ENCODE data around the gene MRPL40.

The MRPL40 gene

DNA sequence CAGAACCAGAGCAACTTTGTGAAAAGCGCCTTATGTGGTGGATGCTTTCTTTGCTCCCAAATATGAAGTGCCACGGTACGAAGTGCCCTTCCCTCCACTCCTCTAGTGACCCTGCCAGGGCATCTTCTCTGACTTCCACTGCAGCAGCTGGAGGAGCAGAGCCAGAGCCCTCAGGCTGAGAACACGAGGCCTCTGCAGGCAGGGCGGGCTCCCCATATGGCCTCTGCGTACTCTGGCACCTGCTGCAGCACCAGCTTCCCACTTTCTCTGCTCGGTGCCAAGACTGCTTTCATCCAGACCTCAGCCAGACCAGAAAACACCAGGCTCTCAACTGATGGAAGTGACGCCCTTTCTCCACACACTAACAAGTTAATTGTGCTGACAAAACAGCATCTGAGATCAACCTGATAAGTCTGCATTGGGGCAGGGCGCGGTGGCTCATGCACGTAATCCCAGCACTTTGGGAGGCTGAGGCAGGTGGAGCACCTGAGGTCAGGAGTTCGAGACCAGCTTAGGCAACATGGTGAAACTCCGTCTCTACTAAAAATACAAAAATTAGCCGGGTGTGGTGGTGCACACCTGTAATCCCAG lies 33.9 kb downstream of the MRPL40 start:
- TF ChIP-seq, protein P1, sequence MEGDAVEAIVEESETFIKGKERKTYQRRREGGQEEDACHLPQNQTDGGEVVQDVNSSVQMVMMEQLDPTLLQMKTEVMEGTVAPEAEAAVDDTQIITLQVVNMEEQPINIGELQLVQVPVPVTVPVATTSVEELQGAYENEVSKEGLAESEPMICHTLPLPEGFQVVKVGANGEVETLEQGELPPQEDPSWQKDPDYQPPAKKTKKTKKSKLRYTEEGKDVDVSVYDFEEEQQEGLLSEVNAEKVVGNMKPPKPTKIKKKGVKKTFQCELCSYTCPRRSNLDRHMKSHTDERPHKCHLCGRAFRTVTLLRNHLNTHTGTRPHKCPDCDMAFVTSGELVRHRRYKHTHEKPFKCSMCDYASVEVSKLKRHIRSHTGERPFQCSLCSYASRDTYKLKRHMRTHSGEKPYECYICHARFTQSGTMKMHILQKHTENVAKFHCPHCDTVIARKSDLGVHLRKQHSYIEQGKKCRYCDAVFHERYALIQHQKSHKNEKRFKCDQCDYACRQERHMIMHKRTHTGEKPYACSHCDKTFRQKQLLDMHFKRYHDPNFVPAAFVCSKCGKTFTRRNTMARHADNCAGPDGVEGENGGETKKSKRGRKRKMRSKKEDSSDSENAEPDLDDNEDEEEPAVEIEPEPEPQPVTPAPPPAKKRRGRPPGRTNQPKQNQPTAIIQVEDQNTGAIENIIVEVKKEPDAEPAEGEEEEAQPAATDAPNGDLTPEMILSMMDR (IDR thresholded peaks at IDR 0.05; ENCODE audit: low read depth, low read length): no peak
- in situ Hi-C loops (cut with HindIII; ENCODE audit: low sequenced_read_pairs): no loop called here
- H3K4me3 ChIP-seq (ENCODE audit: low read depth, low read length): no peak overlapping the region
- no peak for DNase-seq (ENCODE audit: low read depth, low spot score)

DNA sequence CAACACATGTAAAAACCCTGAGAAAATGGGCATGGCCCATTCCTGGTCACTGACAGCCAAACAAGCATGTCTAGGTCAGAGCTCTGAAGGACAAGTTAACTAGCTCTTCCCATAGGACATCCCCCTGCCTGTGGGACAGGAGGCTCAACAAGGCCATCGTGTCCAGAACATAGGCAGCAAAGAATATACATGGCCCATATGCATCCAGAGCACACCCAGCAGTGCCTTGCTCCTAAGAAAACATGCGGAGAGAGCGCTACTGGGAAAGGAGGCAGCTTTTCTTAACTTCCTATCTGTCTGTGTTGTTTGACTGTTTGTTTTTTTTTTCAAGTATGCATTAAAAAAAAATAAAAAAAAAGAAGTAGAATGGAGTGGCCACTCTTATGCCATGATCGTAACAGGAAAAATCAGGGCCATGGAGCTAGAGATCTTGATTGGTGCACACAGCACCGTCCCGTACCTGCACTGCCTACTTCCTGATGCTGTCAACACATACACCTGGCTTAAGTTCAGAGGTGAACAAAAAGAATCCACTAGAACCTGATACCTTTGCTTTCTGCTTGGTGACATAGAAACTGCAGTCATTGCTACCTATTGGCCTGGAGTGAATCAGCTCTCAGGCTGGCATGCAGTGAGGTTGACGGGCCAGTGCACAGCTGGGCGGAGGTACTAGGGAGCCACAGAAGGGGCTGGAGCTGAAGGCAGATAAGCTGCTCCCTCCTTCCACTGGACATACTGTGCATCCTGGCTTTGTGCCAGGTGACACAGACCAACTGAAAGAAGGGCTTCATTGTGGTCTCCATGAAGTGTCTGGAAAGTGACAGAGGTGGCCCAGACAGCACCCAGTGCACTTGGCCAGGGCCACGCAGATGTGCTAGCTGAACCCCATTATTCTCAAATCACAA lies 34.8 kb downstream of the MRPL40 start:
- no peak overlapping the region for H3K4me3 ChIP-seq (ENCODE audit: low read depth, low read length)
- TF ChIP-seq, protein P1 (IDR thresholded peaks at IDR 0.05; ENCODE audit: low read depth, low read length): no peak
- in situ Hi-C loops (cut with HindIII; ENCODE audit: low sequenced_read_pairs): no loop called here
- DNase-seq (ENCODE audit: low read depth, low spot score): no peak

DNA sequence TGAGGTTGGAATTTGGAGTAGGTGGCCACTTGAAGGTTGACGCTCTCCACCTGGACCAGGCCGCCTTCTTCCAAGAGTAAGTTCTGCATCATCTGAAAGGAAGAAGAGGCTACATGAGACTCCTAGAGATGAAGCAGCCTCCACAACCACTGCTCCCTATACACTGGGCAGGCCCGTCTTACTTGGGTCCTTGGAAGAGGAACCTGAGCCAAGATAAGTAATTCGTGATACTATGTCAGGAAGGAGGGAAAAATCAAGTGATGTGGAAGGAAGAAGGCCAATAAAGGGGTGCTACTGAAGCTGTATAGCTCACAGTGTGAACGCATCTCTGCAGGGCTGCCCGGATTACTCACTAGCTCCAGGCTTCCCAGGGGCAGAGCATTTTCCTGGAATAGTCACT lies 35.6 kb downstream of the MRPL40 start:
- no peak for DNase-seq (ENCODE audit: low read depth, low spot score)
- H3K4me3 ChIP-seq (ENCODE audit: low read depth, low read length): no peak overlapping the region
- in situ Hi-C loops (cut with HindIII; ENCODE audit: low sequenced_read_pairs): no loop called here
- TF ChIP-seq, protein P1 (IDR thresholded peaks at IDR 0.05; ENCODE audit: low read depth, low read length): no peak

DNA sequence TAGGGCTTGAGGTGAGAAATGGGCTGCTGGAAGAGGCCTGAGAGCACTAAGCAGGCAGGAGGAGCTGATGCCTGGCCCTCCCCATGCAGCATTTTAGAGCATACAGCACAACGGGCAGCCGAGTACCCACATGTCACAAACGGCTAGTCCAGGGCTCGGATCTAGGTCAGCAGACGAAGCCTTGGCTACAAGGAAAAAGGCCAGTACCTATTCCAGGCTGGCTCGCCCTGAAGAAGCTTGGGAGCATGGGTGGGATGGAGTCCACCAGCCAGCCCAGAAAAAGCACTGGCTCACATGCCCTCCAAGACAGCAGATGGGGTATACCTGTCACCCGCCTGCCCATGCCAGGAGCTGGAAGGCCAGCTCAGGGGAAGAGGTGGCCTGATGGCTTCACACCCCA lies 37.1 kb downstream of the MRPL40 start:
- no peak overlapping the region for H3K4me3 ChIP-seq (ENCODE audit: low read depth, low read length)
- DNase-seq (ENCODE audit: low read depth, low spot score): no peak
- in situ Hi-C loops (cut with HindIII; ENCODE audit: low sequenced_read_pairs): no loop called here
- TF ChIP-seq, protein P1 (IDR thresholded peaks at IDR 0.05; ENCODE audit: low read depth, low read length): no peak

DNA sequence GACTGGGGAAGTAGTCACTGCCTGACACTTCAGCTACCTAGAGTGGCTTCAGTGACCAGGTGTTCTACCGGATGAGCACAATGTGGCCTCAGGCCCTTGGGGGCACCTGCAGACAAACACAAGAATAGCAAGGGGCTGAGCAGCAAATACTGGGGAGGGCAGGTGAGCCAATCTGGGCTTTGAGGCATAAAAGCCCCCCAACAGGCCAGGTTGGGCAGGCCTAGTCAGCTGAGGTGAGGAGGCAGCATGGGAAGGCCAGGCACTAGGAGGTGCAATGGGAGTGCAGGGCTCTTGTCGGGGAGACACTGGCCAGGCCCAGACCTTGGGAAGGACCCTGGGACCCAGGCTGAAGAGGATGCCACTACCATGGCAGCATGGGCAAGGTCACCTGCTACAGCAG lies 37.7 kb downstream of the MRPL40 start:
- H3K4me3 ChIP-seq (ENCODE audit: low read depth, low read length): no peak overlapping the region
- in situ Hi-C loops (cut with HindIII; ENCODE audit: low sequenced_read_pairs): no loop called here
- TF ChIP-seq, protein P1 (IDR thresholded peaks at IDR 0.05; ENCODE audit: low read depth, low read length): no peak
- no peak for DNase-seq (ENCODE audit: low read depth, low spot score)

DNA sequence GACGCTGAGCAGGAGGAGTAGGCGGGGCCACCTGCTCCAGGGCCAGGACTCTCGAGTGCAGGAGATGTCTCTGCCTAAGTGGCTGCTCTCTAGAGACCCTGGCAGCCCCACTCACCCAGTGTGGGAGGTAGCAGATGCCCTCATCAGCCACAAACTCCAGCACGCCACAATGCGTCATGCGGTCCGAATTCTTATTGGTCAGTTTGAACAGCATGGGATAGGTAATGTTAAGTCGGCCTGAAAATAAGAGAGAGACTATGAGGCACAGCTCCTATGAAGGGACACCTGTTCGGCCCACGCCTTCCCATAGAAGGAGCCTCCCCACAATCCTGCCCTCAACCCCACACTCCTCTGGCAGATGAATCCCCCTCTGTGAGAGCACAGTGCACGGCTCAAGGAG lies 39.2 kb downstream of the MRPL40 start:
- DNase-seq (ENCODE audit: low read depth, low spot score): no peak
- in situ Hi-C loops (cut with HindIII; ENCODE audit: low sequenced_read_pairs): no loop called here
- H3K4me3 ChIP-seq (ENCODE audit: low read depth, low read length): no peak overlapping the region
- TF ChIP-seq, protein P1 (IDR thresholded peaks at IDR 0.05; ENCODE audit: low read depth, low read length): no peak
